Ishikawa (cell line): ENCODE data around the gene TMEM245.

Source experiments
- CEBPB ChIP-seq: IDR thresholded peaks from 2 replicates; pipeline ENCODE4 v1.6.1; 2012
- CREB1 ChIP-seq: IDR thresholded peaks from 2 replicates; pipeline ENCODE4 v1.6.1; 2012; ENCODE audit warnings: low read depth
- EGR1 ChIP-seq: IDR thresholded peaks from 2 replicates; pipeline ENCODE4 v1.6.1; 2012
- EP300 ChIP-seq: IDR thresholded peaks from 2 replicates; pipeline ENCODE4 v1.6.1; 2012; ENCODE audit warnings: borderline replicate concordance
- MAX ChIP-seq: IDR thresholded peaks from 2 replicates; pipeline ENCODE4 v1.6.1; 2012
- NFIC ChIP-seq: IDR thresholded peaks from 2 replicates; pipeline ENCODE4 v1.6.1; 2012
- RAD21 ChIP-seq: IDR thresholded peaks from 2 replicates; pipeline ENCODE4 v1.6.1; 2012; ENCODE audit warnings: low read depth
- TAF1 ChIP-seq: IDR thresholded peaks from 2 replicates; pipeline ENCODE4 v1.6.1; 2012; ENCODE audit warnings: low read depth, mild to moderate bottlenecking
- TCF12 ChIP-seq: IDR thresholded peaks from 2 replicates; pipeline ENCODE4 v1.6.1; 2012; ENCODE audit warnings: low read depth
- TEAD4 ChIP-seq: IDR thresholded peaks from 2 replicates; pipeline ENCODE4 v1.6.1; 2012
- YY1 ChIP-seq: IDR thresholded peaks from 2 replicates; pipeline ENCODE4 v1.6.1; 2012; ENCODE audit warnings: low read depth
- ZBTB7A ChIP-seq: IDR thresholded peaks from 2 replicates; pipeline ENCODE4 v1.6.1; 2012; ENCODE audit warnings: low read depth
- TF ChIP-seq, protein P1 (sequence below): IDR thresholded peaks from 2 replicates; pipeline ENCODE4 v1.6.1; 2012; ENCODE audit warnings: low read depth, mild to moderate bottlenecking
- TF ChIP-seq, protein P2 (sequence below): IDR thresholded peaks from 2 replicates; pipeline ENCODE4 v1.6.1; 2012

DNA sequence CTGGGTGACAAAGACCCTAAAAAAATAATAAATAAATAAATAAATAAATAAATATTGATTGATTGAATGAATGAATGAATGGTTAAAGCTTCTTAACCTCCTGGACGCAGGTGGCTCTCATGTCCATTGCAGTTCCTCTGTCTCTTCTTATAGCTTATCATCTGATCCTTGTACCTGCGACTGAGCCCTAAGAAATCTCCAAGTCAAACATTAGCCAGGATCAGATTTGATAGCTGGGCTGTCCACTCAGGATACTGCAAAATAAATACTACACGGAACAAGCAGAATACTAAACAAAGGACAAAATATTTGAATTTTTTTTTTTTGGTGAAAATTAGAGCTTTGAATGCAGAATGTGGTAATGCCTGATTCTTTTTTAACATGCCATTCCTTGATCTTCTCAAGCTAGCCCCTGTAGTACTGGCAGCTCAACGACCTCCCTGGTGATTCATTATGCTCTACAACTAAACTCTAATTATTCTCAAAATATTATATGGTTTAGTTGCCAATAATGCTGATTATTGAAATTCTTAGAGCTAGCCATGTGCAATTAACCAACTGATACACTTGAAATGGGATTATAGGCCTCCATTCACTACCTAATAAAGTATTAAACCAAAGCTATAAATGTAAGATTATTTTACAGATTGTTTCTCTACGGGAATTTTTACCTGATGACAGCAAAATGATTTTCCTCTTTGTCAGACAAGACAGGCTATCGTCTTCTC is 9.9 kb upstream of the TMEM245 start:
- TF ChIP-seq ZBTB7A (no peak), YY1 (no peak), EP300 (no peak), NFIC (no peak), MAX (no peak), TAF1 (no peak), CREB1 (no peak), RAD21 (no peak), EGR1 (no peak), CEBPB (no peak), TEAD4 (no peak), TCF12 (no peak)
- TF ChIP-seq, protein P1, sequence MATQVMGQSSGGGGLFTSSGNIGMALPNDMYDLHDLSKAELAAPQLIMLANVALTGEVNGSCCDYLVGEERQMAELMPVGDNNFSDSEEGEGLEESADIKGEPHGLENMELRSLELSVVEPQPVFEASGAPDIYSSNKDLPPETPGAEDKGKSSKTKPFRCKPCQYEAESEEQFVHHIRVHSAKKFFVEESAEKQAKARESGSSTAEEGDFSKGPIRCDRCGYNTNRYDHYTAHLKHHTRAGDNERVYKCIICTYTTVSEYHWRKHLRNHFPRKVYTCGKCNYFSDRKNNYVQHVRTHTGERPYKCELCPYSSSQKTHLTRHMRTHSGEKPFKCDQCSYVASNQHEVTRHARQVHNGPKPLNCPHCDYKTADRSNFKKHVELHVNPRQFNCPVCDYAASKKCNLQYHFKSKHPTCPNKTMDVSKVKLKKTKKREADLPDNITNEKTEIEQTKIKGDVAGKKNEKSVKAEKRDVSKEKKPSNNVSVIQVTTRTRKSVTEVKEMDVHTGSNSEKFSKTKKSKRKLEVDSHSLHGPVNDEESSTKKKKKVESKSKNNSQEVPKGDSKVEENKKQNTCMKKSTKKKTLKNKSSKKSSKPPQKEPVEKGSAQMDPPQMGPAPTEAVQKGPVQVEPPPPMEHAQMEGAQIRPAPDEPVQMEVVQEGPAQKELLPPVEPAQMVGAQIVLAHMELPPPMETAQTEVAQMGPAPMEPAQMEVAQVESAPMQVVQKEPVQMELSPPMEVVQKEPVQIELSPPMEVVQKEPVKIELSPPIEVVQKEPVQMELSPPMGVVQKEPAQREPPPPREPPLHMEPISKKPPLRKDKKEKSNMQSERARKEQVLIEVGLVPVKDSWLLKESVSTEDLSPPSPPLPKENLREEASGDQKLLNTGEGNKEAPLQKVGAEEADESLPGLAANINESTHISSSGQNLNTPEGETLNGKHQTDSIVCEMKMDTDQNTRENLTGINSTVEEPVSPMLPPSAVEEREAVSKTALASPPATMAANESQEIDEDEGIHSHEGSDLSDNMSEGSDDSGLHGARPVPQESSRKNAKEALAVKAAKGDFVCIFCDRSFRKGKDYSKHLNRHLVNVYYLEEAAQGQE = no peak
- TF ChIP-seq, protein P2, sequence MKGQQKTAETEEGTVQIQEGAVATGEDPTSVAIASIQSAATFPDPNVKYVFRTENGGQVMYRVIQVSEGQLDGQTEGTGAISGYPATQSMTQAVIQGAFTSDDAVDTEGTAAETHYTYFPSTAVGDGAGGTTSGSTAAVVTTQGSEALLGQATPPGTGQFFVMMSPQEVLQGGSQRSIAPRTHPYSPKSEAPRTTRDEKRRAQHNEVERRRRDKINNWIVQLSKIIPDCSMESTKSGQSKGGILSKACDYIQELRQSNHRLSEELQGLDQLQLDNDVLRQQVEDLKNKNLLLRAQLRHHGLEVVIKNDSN = no peak
